Measurements from ENCODE around the gene PSMB4.

The PSMB4 gene

GRCh38 chr1:151405187-151405951 is 6.0 kb downstream of the PSMB4 start:
- Histone ChIP-seq H3K4me3 (ENCODE audit: insufficient read depth, low read length, poor library complexity, severe bottlenecking) (no peak overlapping the region), H3K36me3 (ENCODE audit: low read length) (peaks cover 23% of the 10 kb centered on the region; the same call in 1 of the 2 replicates), H3K9me3 (ENCODE audit: insufficient read depth, low read length) (no peaks in the 10 kb centered on the region), H3K79me2 (ENCODE audit: insufficient read depth, low read length) (peaks cover 10% of the 10 kb centered on the region), H3F3A (ENCODE audit: insufficient read depth) (peaks cover 35% of the 10 kb centered on the region), H3K9me2 (replicated peaks; ENCODE audit: insufficient read depth, low read length) (no peaks in the 10 kb centered on the region), H3K9ac (ENCODE audit: low read length) (no peak overlapping the region), H2AFZ (ENCODE audit: low read depth, low read length, severe bottlenecking) (no peak overlapping the region), H3K27ac (ENCODE audit: low read depth, low read length) (no peak overlapping the region), H3K27me3 (ENCODE audit: low read length) (no peaks in the 10 kb centered on the region), H4K20me1 (ENCODE audit: low read depth, low read length) (no peaks in the 10 kb centered on the region), H3K4me2 (ENCODE audit: low read depth, low read length, poor library complexity, severe bottlenecking) (no peak overlapping the region)
- TF ChIP-seq CTCF (IDR thresholded peaks at IDR 0.05; ENCODE audit: insufficient read depth, low read length, poor library complexity, severe bottlenecking) (no peak), EZH2phosphoT487 (conservative IDR thresholded peaks at IDR 0.05; ENCODE audit: low read length) (no peak)

- no peaks in the 10 kb centered on the region for H3K9me2 ChIP-seq (replicated peaks; ENCODE audit: insufficient read depth, low read length)
- H3K9ac ChIP-seq (ENCODE audit: low read length) = no peak overlapping the region
- no peak overlapping the region for H3K27ac ChIP-seq (ENCODE audit: low read depth, low read length)
- 0 out of 2 replicates have a peak, but pooled peaks cover 1% of the 10 kb centered on the region for H3K79me2 ChIP-seq (ENCODE audit: insufficient read depth, low read length)
- H3K4me3 ChIP-seq (ENCODE audit: insufficient read depth, low read length, poor library complexity, severe bottlenecking) = no peak overlapping the region
- H3F3A ChIP-seq (ENCODE audit: insufficient read depth) = peaks cover 28% of the 10 kb centered on the region
- H3K9me3 ChIP-seq (ENCODE audit: insufficient read depth, low read length) = no peaks in the 10 kb centered on the region
- no peak overlapping the region for H3K4me2 ChIP-seq (ENCODE audit: low read depth, low read length, poor library complexity, severe bottlenecking)
- peaks cover 31% of the 10 kb centered on the region; the same call in 1 of the 2 replicates for H3K36me3 ChIP-seq (ENCODE audit: low read length)
- no peaks in the 10 kb centered on the region for H3K27me3 ChIP-seq (ENCODE audit: low read length)
- TF ChIP-seq EZH2phosphoT487 (conservative IDR thresholded peaks at IDR 0.05; ENCODE audit: low read length) (no peak), CTCF (IDR thresholded peaks at IDR 0.05; ENCODE audit: insufficient read depth, low read length, poor library complexity, severe bottlenecking) (no peak)
- no peak overlapping the region for H2AFZ ChIP-seq (ENCODE audit: low read depth, low read length, severe bottlenecking)
- no peaks in the 10 kb centered on the region for H4K20me1 ChIP-seq (ENCODE audit: low read depth, low read length)
Observed at GRCh38 chr1:151406176-151406575, 6.8 kb downstream of the PSMB4 start.

GRCh38 chr1:151407304-151407703 is 7.9 kb downstream of the PSMB4 start:
- Histone ChIP-seq H3K9ac (ENCODE audit: low read length) (no peak overlapping the region), H2AFZ (ENCODE audit: low read depth, low read length, severe bottlenecking) (no peak overlapping the region), H3K4me2 (ENCODE audit: low read depth, low read length, poor library complexity, severe bottlenecking) (no peak overlapping the region), H3K27me3 (ENCODE audit: low read length) (no peaks in the 10 kb centered on the region), H3K36me3 (ENCODE audit: low read length) (peaks cover 41% of the 10 kb centered on the region; the same call in 1 of the 2 replicates), H4K20me1 (ENCODE audit: low read depth, low read length) (no peaks in the 10 kb centered on the region), H3F3A (ENCODE audit: insufficient read depth) (peaks cover 18% of the 10 kb centered on the region), H3K79me2 (ENCODE audit: insufficient read depth, low read length) (no peaks in the 10 kb centered on the region), H3K9me3 (ENCODE audit: insufficient read depth, low read length) (no peaks in the 10 kb centered on the region), H3K4me3 (ENCODE audit: insufficient read depth, low read length, poor library complexity, severe bottlenecking) (no peak overlapping the region), H3K9me2 (replicated peaks; ENCODE audit: insufficient read depth, low read length) (no peaks in the 10 kb centered on the region), H3K27ac (ENCODE audit: low read depth, low read length) (no peak overlapping the region)
- TF ChIP-seq EZH2phosphoT487 (conservative IDR thresholded peaks at IDR 0.05; ENCODE audit: low read length) = no peak

DNA sequence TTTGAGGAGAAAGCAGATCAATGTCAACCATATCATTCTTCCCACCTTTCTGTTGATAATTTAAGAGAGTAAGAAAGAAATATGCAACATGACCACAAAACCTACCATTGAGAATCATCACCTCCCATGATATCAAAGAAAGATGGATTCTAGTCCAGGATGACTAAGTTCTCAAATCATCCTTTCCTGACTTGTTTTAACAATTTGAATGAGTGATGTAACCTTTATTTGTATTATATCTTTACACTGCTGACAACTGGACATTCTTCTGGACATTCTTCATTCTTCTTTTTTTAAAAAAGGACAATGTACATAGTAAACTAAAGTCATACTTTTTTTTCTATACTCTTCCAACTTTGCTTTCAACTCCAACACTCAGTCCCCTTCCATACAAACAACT is 9.5 kb downstream of the PSMB4 start:
- H2AFZ ChIP-seq (ENCODE audit: low read depth, low read length, severe bottlenecking) = no peak overlapping the region
- no peaks in the 10 kb centered on the region for H3K27me3 ChIP-seq (ENCODE audit: low read length)
- H3K36me3 ChIP-seq (ENCODE audit: low read length) = peaks cover 45% of the 10 kb centered on the region; the same call in 1 of the 2 replicates
- H3K9ac ChIP-seq (ENCODE audit: low read length) = no peak overlapping the region
- no peaks in the 10 kb centered on the region for H3K9me3 ChIP-seq (ENCODE audit: insufficient read depth, low read length)
- no peaks in the 10 kb centered on the region for H4K20me1 ChIP-seq (ENCODE audit: low read depth, low read length)
- H3K27ac ChIP-seq (ENCODE audit: low read depth, low read length) = no peak overlapping the region
- H3K4me2 ChIP-seq (ENCODE audit: low read depth, low read length, poor library complexity, severe bottlenecking) = no peak overlapping the region
- TF ChIP-seq EZH2phosphoT487 (conservative IDR thresholded peaks at IDR 0.05; ENCODE audit: low read length) (no peak), CTCF (IDR thresholded peaks at IDR 0.05; ENCODE audit: insufficient read depth, low read length, poor library complexity, severe bottlenecking) (no peak)
- no peak overlapping the region for H3K4me3 ChIP-seq (ENCODE audit: insufficient read depth, low read length, poor library complexity, severe bottlenecking)
- peaks cover 7% of the 10 kb centered on the region; the same call in 1 of the 2 replicates for H3F3A ChIP-seq (ENCODE audit: insufficient read depth)
- H3K79me2 ChIP-seq (ENCODE audit: insufficient read depth, low read length) = no peaks in the 10 kb centered on the region
- no peaks in the 10 kb centered on the region for H3K9me2 ChIP-seq (replicated peaks; ENCODE audit: insufficient read depth, low read length)

Data from SU-DHL-6 (cell line).